ENCODE measurements around the gene NRIP2.

NRIP2 gene

GRCh38 chr12:2826721-2827515 lies 7.9 kb downstream of the NRIP2 start:
- TF ChIP-seq BACH2 (CRISPR knock-in tag; IDR thresholded peaks at IDR 0.05; ENCODE audit: borderline replicate concordance) (no peak), CREB5 (CRISPR knock-in tag; IDR thresholded peaks at IDR 0.05; ENCODE audit: low read depth) (no peak), ZNF8 (CRISPR knock-in tag; IDR thresholded peaks at IDR 0.05) (no peak), ZNF70 (CRISPR knock-in tag; IDR thresholded peaks at IDR 0.05) (no peak), ZC3H10 (CRISPR knock-in tag; IDR thresholded peaks at IDR 0.05) (no peak), OSR1 (CRISPR knock-in tag; IDR thresholded peaks at IDR 0.05) (no peak), ZFP3 (CRISPR knock-in tag; IDR thresholded peaks at IDR 0.05) (no peak), CSDC2 (CRISPR knock-in tag; IDR thresholded peaks at IDR 0.05) (no peak), PPARA (CRISPR knock-in tag; IDR thresholded peaks at IDR 0.05; ENCODE audit: borderline replicate concordance) (no peak), TCF4 (CRISPR knock-in tag; IDR thresholded peaks at IDR 0.05; ENCODE audit: borderline replicate concordance) (no peak), TSHZ2 (CRISPR knock-in tag; IDR thresholded peaks at IDR 0.05) (no peak), ZNF565 (CRISPR knock-in tag; conservative IDR thresholded peaks at IDR 0.05; ENCODE audit: low read depth) (no peak), PATZ1 (CRISPR knock-in tag; IDR thresholded peaks at IDR 0.05; ENCODE audit: borderline replicate concordance) (no peak), ISL1 (CRISPR knock-in tag; IDR thresholded peaks at IDR 0.05) (no peak), RARB (CRISPR knock-in tag; IDR thresholded peaks at IDR 0.05) (no peak), SNAI2 (CRISPR knock-in tag; IDR thresholded peaks at IDR 0.05) (no peak), TOX (CRISPR knock-in tag; IDR thresholded peaks at IDR 0.05; ENCODE audit: borderline replicate concordance) (no peak), ARNTL (CRISPR knock-in tag; IDR thresholded peaks at IDR 0.05; ENCODE audit: borderline replicate concordance, low read depth) (no peak)
- TF ChIP-seq, protein P1, sequence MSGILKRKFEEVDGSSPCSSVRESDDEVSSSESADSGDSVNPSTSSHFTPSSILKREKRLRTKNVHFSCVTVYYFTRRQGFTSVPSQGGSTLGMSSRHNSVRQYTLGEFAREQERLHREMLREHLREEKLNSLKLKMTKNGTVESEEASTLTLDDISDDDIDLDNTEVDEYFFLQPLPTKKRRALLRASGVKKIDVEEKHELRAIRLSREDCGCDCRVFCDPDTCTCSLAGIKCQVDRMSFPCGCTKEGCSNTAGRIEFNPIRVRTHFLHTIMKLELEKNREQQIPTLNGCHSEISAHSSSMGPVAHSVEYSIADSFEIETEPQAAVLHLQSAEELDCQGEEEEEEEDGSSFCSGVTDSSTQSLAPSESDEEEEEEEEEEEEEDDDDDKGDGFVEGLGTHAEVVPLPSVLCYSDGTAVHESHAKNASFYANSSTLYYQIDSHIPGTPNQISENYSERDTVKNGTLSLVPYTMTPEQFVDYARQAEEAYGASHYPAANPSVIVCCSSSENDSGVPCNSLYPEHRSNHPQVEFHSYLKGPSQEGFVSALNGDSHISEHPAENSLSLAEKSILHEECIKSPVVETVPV (CRISPR knock-in tag; IDR thresholded peaks at IDR 0.05) = no peak
- no peak for ATAC-seq

- ATAC-seq = no peak
- no peak for TF ChIP-seq OSR1 (CRISPR knock-in tag; IDR thresholded peaks at IDR 0.05)
- TF ChIP-seq RARB (CRISPR knock-in tag; IDR thresholded peaks at IDR 0.05) = no peak
- TF ChIP-seq CSDC2 (CRISPR knock-in tag; IDR thresholded peaks at IDR 0.05) = no peak
Measured at GRCh38 chr12:2826036-2826435, 8.8 kb downstream of the NRIP2 start.

GRCh38 chr12:2825132-2825531 lies 9.7 kb downstream of the NRIP2 start:
- no peak for ATAC-seq
- TF ChIP-seq OSR1 (CRISPR knock-in tag; IDR thresholded peaks at IDR 0.05) (no peak), ZC3H10 (CRISPR knock-in tag; IDR thresholded peaks at IDR 0.05) (no peak), ISL1 (CRISPR knock-in tag; IDR thresholded peaks at IDR 0.05) (no peak), PATZ1 (CRISPR knock-in tag; IDR thresholded peaks at IDR 0.05; ENCODE audit: borderline replicate concordance) (no peak), PPARA (CRISPR knock-in tag; IDR thresholded peaks at IDR 0.05; ENCODE audit: borderline replicate concordance) (no peak), CREB5 (CRISPR knock-in tag; IDR thresholded peaks at IDR 0.05; ENCODE audit: low read depth) (no peak), SNAI2 (CRISPR knock-in tag; IDR thresholded peaks at IDR 0.05) (no peak), GLIS3 (CRISPR knock-in tag; IDR thresholded peaks at IDR 0.05) (no peak), BACH2 (CRISPR knock-in tag; IDR thresholded peaks at IDR 0.05; ENCODE audit: borderline replicate concordance) (no peak), TOX (CRISPR knock-in tag; IDR thresholded peaks at IDR 0.05; ENCODE audit: borderline replicate concordance) (no peak), CSDC2 (CRISPR knock-in tag; IDR thresholded peaks at IDR 0.05) (no peak), POU6F1 (CRISPR knock-in tag; IDR thresholded peaks at IDR 0.05; ENCODE audit: borderline replicate concordance, low read depth) (no peak)
- TF ChIP-seq, protein P1 (CRISPR knock-in tag; IDR thresholded peaks at IDR 0.05) = no peak
